Measurements from ENCODE around the gene CCDC47.

CCDC47 gene

GRCh38 chr17:63753215-63753614 is 20.2 kb downstream of the CCDC47 start:
- Histone ChIP-seq H3K9me3 (ENCODE audit: insufficient read depth, low read length, severe bottlenecking) (no peaks in the 10 kb centered on the region), H3K27ac (ENCODE audit: low read length) (no peak overlapping the region), H2AFZ (ENCODE audit: low read depth, low read length) (no peak overlapping the region), H3K36me3 (ENCODE audit: insufficient read depth, low read length) (peaks cover 87% of the 10 kb centered on the region), H4K20me1 (ENCODE audit: insufficient read depth, low read length) (0 out of 2 replicates have a peak, but pooled peaks cover 3% of the 10 kb centered on the region), H3K4me2 (ENCODE audit: insufficient read depth, low read length) (no peak overlapping the region), H3K4me3 (ENCODE audit: low read depth in 1 of 2, low read length in 2 of 2) (no peak overlapping the region), H3K27me3 (ENCODE audit: insufficient read depth, low read length, poor library complexity) (no peaks in the 10 kb centered on the region), H3K9ac (ENCODE audit: low read depth, low read length) (no peak overlapping the region), H3K4me1 (ENCODE audit: insufficient read depth, low read length) (no peaks in the 10 kb centered on the region), H3K79me2 (ENCODE audit: insufficient read depth, low read length) (no peaks in the 10 kb centered on the region)
- no peak for DNase-seq
- TF ChIP-seq, protein P1, sequence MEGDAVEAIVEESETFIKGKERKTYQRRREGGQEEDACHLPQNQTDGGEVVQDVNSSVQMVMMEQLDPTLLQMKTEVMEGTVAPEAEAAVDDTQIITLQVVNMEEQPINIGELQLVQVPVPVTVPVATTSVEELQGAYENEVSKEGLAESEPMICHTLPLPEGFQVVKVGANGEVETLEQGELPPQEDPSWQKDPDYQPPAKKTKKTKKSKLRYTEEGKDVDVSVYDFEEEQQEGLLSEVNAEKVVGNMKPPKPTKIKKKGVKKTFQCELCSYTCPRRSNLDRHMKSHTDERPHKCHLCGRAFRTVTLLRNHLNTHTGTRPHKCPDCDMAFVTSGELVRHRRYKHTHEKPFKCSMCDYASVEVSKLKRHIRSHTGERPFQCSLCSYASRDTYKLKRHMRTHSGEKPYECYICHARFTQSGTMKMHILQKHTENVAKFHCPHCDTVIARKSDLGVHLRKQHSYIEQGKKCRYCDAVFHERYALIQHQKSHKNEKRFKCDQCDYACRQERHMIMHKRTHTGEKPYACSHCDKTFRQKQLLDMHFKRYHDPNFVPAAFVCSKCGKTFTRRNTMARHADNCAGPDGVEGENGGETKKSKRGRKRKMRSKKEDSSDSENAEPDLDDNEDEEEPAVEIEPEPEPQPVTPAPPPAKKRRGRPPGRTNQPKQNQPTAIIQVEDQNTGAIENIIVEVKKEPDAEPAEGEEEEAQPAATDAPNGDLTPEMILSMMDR (IDR thresholded peaks at IDR 0.05; ENCODE audit: borderline replicate concordance, extremely low read depth, low read length, poor library complexity, severe bottlenecking), result no peak
- TF ChIP-seq EZH2 (IDR thresholded peaks at IDR 0.05; ENCODE audit: borderline replicate concordance, low read depth, low read length, severe bottlenecking), result no peak
- no peak for ATAC-seq (ENCODE audit: insufficient read depth, low read depth)

DNA sequence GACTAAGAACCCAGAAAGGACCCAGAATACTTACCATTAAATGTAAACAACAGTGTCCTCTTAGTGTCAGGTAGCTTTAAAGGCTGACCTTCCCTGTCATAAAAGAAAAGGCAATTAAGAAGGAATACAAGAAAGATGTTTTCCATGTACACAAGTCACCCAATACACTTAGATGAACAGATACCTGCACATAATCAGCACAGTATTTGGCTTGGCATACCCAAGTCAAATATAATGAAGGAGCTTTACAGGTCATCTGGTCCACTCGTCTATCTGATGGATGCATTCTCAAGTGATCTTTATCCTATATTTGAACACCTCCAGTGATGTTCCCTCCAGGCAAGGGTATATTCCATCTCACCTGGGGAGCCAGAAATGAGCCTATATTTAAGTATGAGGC is 20.7 kb downstream of the CCDC47 start:
- peaks cover 87% of the 10 kb centered on the region for H3K36me3 ChIP-seq (ENCODE audit: insufficient read depth, low read length)
- no peak for TF ChIP-seq EZH2 (IDR thresholded peaks at IDR 0.05; ENCODE audit: borderline replicate concordance, low read depth, low read length, severe bottlenecking)
- TF ChIP-seq, protein P1 (IDR thresholded peaks at IDR 0.05; ENCODE audit: borderline replicate concordance, extremely low read depth, low read length, poor library complexity, severe bottlenecking), result no peak
- no peaks in the 10 kb centered on the region for H3K27me3 ChIP-seq (ENCODE audit: insufficient read depth, low read length, poor library complexity)
- DNase-seq (no peak), ATAC-seq (ENCODE audit: insufficient read depth, low read depth) (no peak)
- no peaks in the 10 kb centered on the region for H3K79me2 ChIP-seq (ENCODE audit: insufficient read depth, low read length)
- no peak overlapping the region for H2AFZ ChIP-seq (ENCODE audit: low read depth, low read length)
- no peaks in the 10 kb centered on the region for H3K9me3 ChIP-seq (ENCODE audit: insufficient read depth, low read length, severe bottlenecking)
- H3K4me1 ChIP-seq (ENCODE audit: insufficient read depth, low read length), result no peaks in the 10 kb centered on the region
- no peak overlapping the region for H3K4me3 ChIP-seq (ENCODE audit: low read depth in 1 of 2, low read length in 2 of 2)
- H3K4me2 ChIP-seq (ENCODE audit: insufficient read depth, low read length), result no peak overlapping the region
- H4K20me1 ChIP-seq (ENCODE audit: insufficient read depth, low read length), result 0 out of 2 replicates have a peak, but pooled peaks cover 3% of the 10 kb centered on the region
- no peak overlapping the region for H3K9ac ChIP-seq (ENCODE audit: low read depth, low read length)
- H3K27ac ChIP-seq (ENCODE audit: low read length), result no peak overlapping the region

DNA sequence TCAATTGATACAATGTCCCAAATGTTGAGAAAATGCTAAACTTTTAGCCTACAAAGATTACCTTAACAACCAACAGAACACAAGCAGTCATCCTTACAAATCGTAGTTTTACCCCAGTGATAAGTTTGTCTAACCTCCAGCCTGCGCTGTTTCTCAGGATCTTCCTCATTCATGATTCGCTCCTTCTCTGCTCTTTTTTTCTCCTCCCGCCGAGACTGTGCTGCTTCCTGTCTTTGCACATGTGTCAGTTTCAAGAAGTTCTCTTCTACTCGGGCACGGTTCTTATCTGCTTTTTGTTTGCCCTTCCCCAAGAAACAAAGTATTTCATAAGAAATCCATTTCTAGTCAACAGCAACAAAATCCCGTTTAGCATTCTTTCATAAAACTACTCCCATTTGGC is 21.6 kb downstream of the CCDC47 start:
- H3K27me3 ChIP-seq (ENCODE audit: insufficient read depth, low read length, poor library complexity), result no peaks in the 10 kb centered on the region
- TF ChIP-seq, protein P1 (IDR thresholded peaks at IDR 0.05; ENCODE audit: borderline replicate concordance, extremely low read depth, low read length, poor library complexity, severe bottlenecking), result no peak
- TF ChIP-seq EZH2 (IDR thresholded peaks at IDR 0.05; ENCODE audit: borderline replicate concordance, low read depth, low read length, severe bottlenecking), result no peak
- H3K36me3 ChIP-seq (ENCODE audit: insufficient read depth, low read length), result peaks cover 88% of the 10 kb centered on the region
- DNase-seq (no peak), ATAC-seq (ENCODE audit: insufficient read depth, low read depth) (0 out of 3 replicates have a peak, but pooled peaks have one; percentile 42)
- 0 out of 2 replicates have a peak, but pooled peaks cover 3% of the 10 kb centered on the region for H4K20me1 ChIP-seq (ENCODE audit: insufficient read depth, low read length)
- no peaks in the 10 kb centered on the region for H3K79me2 ChIP-seq (ENCODE audit: insufficient read depth, low read length)
- H3K9ac ChIP-seq (ENCODE audit: low read depth, low read length), result no peak overlapping the region
- no peak overlapping the region for H2AFZ ChIP-seq (ENCODE audit: low read depth, low read length)
- H3K4me3 ChIP-seq (ENCODE audit: low read depth in 1 of 2, low read length in 2 of 2), result no peak overlapping the region
- H3K9me3 ChIP-seq (ENCODE audit: insufficient read depth, low read length, severe bottlenecking), result no peaks in the 10 kb centered on the region
- no peak overlapping the region for H3K4me2 ChIP-seq (ENCODE audit: insufficient read depth, low read length)
- no peak overlapping the region for H3K27ac ChIP-seq (ENCODE audit: low read length)
- no peaks in the 10 kb centered on the region for H3K4me1 ChIP-seq (ENCODE audit: insufficient read depth, low read length)

Data from DND-41 (cell line).